HG02678 (cell line): Measurements from ENCODE around the gene POPDC3.
A peak's percentile ranks its signal among the peaks of the same experiment; 100 is the strongest.
"Not testable (repeated sequence)": the region's sequence is repeated elsewhere in the genome, so short reads cannot be mapped to it uniquely, and the experiment has no call there.

ENCODE experiments used
- ATAC-seq: cut with Tn5 transposase; IDR thresholded peaks from one replicate; pipeline ENCODE4 v1.9.1; 2021; ENCODE audit warnings: mild to moderate bottlenecking, moderate library complexity; ENCODE audit not compliant: unreplicated experiment

The POPDC3 gene

GRCh38 chr6:105179244-105180065, at the start of gene POPDC3:
Gene POPDC3 (minus strand): TSS chr6:105180014. CDS start chr6:105161909, 18,105 bp downstream.
- ATAC-seq = peak; percentile 55

GRCh38 chr6:105227295-105227767, 47.5 kb upstream of the POPDC3 start:
- ATAC-seq = no peak

GRCh38 chr6:105226598-105227294, 46.9 kb upstream of the POPDC3 start:
- no peak for ATAC-seq

- no peak for ATAC-seq
These were observed 43.4 kb upstream of the POPDC3 start for GRCh38 chr6:105223242-105223641.

GRCh38 chr6:105221219-105221618, 41.4 kb upstream of the POPDC3 start:
- not testable (repeated sequence) for ATAC-seq

GRCh38 chr6:105220186-105220585, 40.4 kb upstream of the POPDC3 start:
- ATAC-seq = no peak

GRCh38 chr6:105219218-105219617, 39.4 kb upstream of the POPDC3 start:
- ATAC-seq = not testable (repeated sequence)

GRCh38 chr6:105215506-105215905, 35.7 kb upstream of the POPDC3 start:
- ATAC-seq = no peak

GRCh38 chr6:105214668-105215067, 34.9 kb upstream of the POPDC3 start:
- no peak for ATAC-seq

GRCh38 chr6:105213272-105213671, 33.5 kb upstream of the POPDC3 start:
- no peak for ATAC-seq

- ATAC-seq = no peak
These were observed 32.8 kb upstream of the POPDC3 start for GRCh38 chr6:105212587-105212986.

- no peak for ATAC-seq
These were observed 32.0 kb upstream of the POPDC3 start for GRCh38 chr6:105211831-105212230.

GRCh38 chr6:105210932-105211531, 31.2 kb upstream of the POPDC3 start:
- no peak for ATAC-seq

GRCh38 chr6:105209950-105210706, 30.3 kb upstream of the POPDC3 start:
- ATAC-seq = no peak

- no peak for ATAC-seq
These were observed 27.9 kb upstream of the POPDC3 start for GRCh38 chr6:105207524-105208269.

- ATAC-seq = no peak
These were observed 25.0 kb upstream of the POPDC3 start for GRCh38 chr6:105204768-105205167.

- no peak for ATAC-seq
These were observed 24.5 kb upstream of the POPDC3 start for GRCh38 chr6:105204331-105204730.

GRCh38 chr6:105202486-105202885, 22.7 kb upstream of the POPDC3 start:
- ATAC-seq = no peak

- ATAC-seq = no peak
These were observed 20.4 kb upstream of the POPDC3 start for GRCh38 chr6:105200133-105200730.

- ATAC-seq = no peak
These were observed 19.9 kb upstream of the POPDC3 start for GRCh38 chr6:105199711-105200110.
